Spleen (tissue), 7 donors: ENCODE results near the gene SCN2A.

Experiments
- POLR2A ChIP-seq, 3 donors: fragments of 450-650 bp; IDR thresholded peaks; one replicate each; pipeline ENCODE4 v1.5.1; 2017; ENCODE audit warnings: antibody characterized with exemption in 3 of 3, mild to moderate bottlenecking in 1 of 3
- POLR2AphosphoS5 ChIP-seq, 3 donors: sonication (generic); formaldehyde crosslinking; IDR thresholded peaks; one replicate each; pipeline ENCODE4 v1.5.1; 2017; ENCODE audit warnings: antibody characterized with exemption in 3 of 3
- TF ChIP-seq, protein P1 (sequence below), 11 experiments: fragments of 200-600 bp in 7 of 11; fragments of 450-650 bp in 4 of 11; sonication (generic) in 4 of 11; IDR thresholded peaks in 8 of 11; conservative IDR thresholded peaks in 3 of 11; 1 replicate in 7 of 11; 2 replicates in 4 of 11; pipeline versions ENCODE4 v1.4.0 to v1.8.0; 2016 to 2021; ENCODE audit warnings: antibody characterized with exemption in 11 of 11, inconsistent platforms in 4 of 11, mild to moderate bottlenecking in 1 of 11
- donor health status: DM: no; HTN: no; CAD: no; lungs with moderate emphysema.
- donor health status: DM: no; HTN: no; CAD: no.
- donor health status: DM: no; HTN: no; CAD: no.

GRCh38 chr2:165401285-165401852 is 162.2 kb downstream of the SCN2A start:
- TF ChIP-seq POLR2A (IDR thresholded peaks at IDR 0.05) (no peak), POLR2AphosphoS5 (IDR thresholded peaks at IDR 0.05) (no peak)
- TF ChIP-seq, protein P1, sequence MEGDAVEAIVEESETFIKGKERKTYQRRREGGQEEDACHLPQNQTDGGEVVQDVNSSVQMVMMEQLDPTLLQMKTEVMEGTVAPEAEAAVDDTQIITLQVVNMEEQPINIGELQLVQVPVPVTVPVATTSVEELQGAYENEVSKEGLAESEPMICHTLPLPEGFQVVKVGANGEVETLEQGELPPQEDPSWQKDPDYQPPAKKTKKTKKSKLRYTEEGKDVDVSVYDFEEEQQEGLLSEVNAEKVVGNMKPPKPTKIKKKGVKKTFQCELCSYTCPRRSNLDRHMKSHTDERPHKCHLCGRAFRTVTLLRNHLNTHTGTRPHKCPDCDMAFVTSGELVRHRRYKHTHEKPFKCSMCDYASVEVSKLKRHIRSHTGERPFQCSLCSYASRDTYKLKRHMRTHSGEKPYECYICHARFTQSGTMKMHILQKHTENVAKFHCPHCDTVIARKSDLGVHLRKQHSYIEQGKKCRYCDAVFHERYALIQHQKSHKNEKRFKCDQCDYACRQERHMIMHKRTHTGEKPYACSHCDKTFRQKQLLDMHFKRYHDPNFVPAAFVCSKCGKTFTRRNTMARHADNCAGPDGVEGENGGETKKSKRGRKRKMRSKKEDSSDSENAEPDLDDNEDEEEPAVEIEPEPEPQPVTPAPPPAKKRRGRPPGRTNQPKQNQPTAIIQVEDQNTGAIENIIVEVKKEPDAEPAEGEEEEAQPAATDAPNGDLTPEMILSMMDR (IDR thresholded peaks at IDR 0.05 in 8 of 11, conservative IDR thresholded peaks at IDR 0.05 in 3 of 11), result peak; percentile 34 to 72 (median 56)
